WTC11 (cell line): ENCODE data around the gene LZTR1. TPM values are rescaled to one million over a fixed set of nuclear protein-coding genes. Genes with fewer than 3 reads are reported as not detected.

Source experiments
- ATAC-seq: fragments of 200-7000 bp; cut with Tn5 transposase; 2 replicates; pipeline ENCODE4 v1.10.0; 2021; ENCODE audit warnings: mild to moderate bottlenecking, moderate library complexity
- CTCF ChIA-PET: fragments of 300-600 bp; sonication (Branson Sonifier 250); formaldehyde crosslinking; loops from one replicate; lab custom pipeline; 2021; ENCODE audit warnings: antibody characterized with exemption; lab: Charles Lee
- POLR2A ChIA-PET: fragments of 350-600 bp; sonication (Branson Sonifier 250); formaldehyde crosslinking; loops from one replicate; lab custom pipeline; 2021; ENCODE audit warnings: antibody characterized with exemption; lab: Charles Lee
- DNase-seq: peaks from one replicate; pipeline ENCODE4 v3.0.0; 2021; ENCODE audit warnings: low spot score
- H3K27ac Mint-ChIP-seq: 2 replicates; pipeline ENCODE4 v1.8.0; 2021; ENCODE audit warnings: mixed read lengths
- H3K27me3 Mint-ChIP-seq: 2 replicates; pipeline ENCODE4 v1.8.0; 2021; ENCODE audit warnings: low read depth, mild to moderate bottlenecking, moderate library complexity, mixed read lengths
- H3K36me3 Mint-ChIP-seq: 2 replicates; pipeline ENCODE4 v1.8.0; 2021; ENCODE audit warnings: mixed read lengths
- H3K4me1 Mint-ChIP-seq: 2 replicates; pipeline ENCODE4 v1.8.0; 2022; ENCODE audit warnings: mixed read lengths
- H3K4me3 Mint-ChIP-seq: 2 replicates; pipeline ENCODE4 v1.8.0; 2021; ENCODE audit warnings: mild to moderate bottlenecking, moderate library complexity, mixed read lengths
- H3K9me3 Mint-ChIP-seq: 2 replicates; pipeline ENCODE4 v1.8.0; 2021; ENCODE audit warnings: mixed read lengths
- ATF1 ChIP-seq: sonication (generic); formaldehyde crosslinking; IDR thresholded peaks from 2 replicates; pipeline ENCODE4 v1.8.1; 2023; ENCODE audit warnings: mild to moderate bottlenecking, moderate library complexity, missing genetic modification reagents
- ETV6 ChIP-seq: sonication (generic); formaldehyde crosslinking; IDR thresholded peaks from 2 replicates; pipeline ENCODE4 v1.8.1; 2022; ENCODE audit warnings: mild to moderate bottlenecking, missing genetic modification reagents
- MXD4 ChIP-seq: fragments of 250-450 bp; sonication (Bioruptor Pico); IDR thresholded peaks from 2 replicates; pipeline ENCODE4 v1.8.0; 2021; ENCODE audit warnings: mild to moderate bottlenecking, moderate library complexity, borderline replicate concordance
- NFATC4 ChIP-seq: fragments of 250-450 bp; sonication (Bioruptor Pico); IDR thresholded peaks from 2 replicates; pipeline ENCODE4 v1.9.0; 2021; ENCODE audit warnings: mild to moderate bottlenecking
- NR3C1 ChIP-seq: sonication (generic); formaldehyde crosslinking; conservative IDR thresholded peaks from 2 replicates; pipeline ENCODE4 v1.8.1; 2023; ENCODE audit warnings: low read depth, mild to moderate bottlenecking, missing genetic modification reagents
- PRRX2 ChIP-seq: fragments of 250-450 bp; sonication (Bioruptor Pico); IDR thresholded peaks from 2 replicates; pipeline ENCODE4 v1.8.0; 2021; ENCODE audit warnings: mild to moderate bottlenecking
- total RNA-seq: library from RNA; stranded (reverse); gene quantifications from 3 replicates; pipeline ENCODE4 v1.2.3, GENCODE V29; 2021
- TF ChIP-seq, protein P1 (sequence below): sonication (generic); formaldehyde crosslinking; IDR thresholded peaks from 2 replicates; pipeline ENCODE4 v1.8.1; 2023; ENCODE audit warnings: mild to moderate bottlenecking, missing genetic modification reagents, borderline replicate concordance
- TF ChIP-seq, protein P2 (sequence below): sonication (generic); formaldehyde crosslinking; IDR thresholded peaks from 2 replicates; pipeline ENCODE4 v1.8.0; 2022; ENCODE audit warnings: mild to moderate bottlenecking, missing genetic modification reagents
- TF ChIP-seq, protein P3 (sequence below): sonication (generic); formaldehyde crosslinking; IDR thresholded peaks from 2 replicates; pipeline ENCODE4 v1.8.1; 2023; ENCODE audit warnings: mild to moderate bottlenecking, missing genetic modification reagents, moderate library complexity
- TF ChIP-seq, protein P4 (sequence below): sonication (generic); formaldehyde crosslinking; IDR thresholded peaks from 2 replicates; pipeline ENCODE4 v1.8.0; 2023; ENCODE audit warnings: missing genetic modification reagents, mild to moderate bottlenecking, borderline replicate concordance
- TF ChIP-seq, protein P5 (sequence below): sonication (generic); formaldehyde crosslinking; IDR thresholded peaks from 2 replicates; pipeline ENCODE4 v1.8.0; 2022; ENCODE audit warnings: mild to moderate bottlenecking, missing genetic modification reagents
- TF ChIP-seq, protein P6 (sequence below): sonication (generic); formaldehyde crosslinking; IDR thresholded peaks from 2 replicates; pipeline ENCODE4 v1.8.1; 2022; ENCODE audit warnings: missing genetic modification reagents, borderline replicate concordance
- TF ChIP-seq, protein P7 (sequence below): sonication (generic); formaldehyde crosslinking; conservative IDR thresholded peaks from 2 replicates; pipeline ENCODE4 v1.8.1; 2022; ENCODE audit warnings: mild to moderate bottlenecking, missing genetic modification reagents
- TF ChIP-seq, protein P8 (sequence below): sonication (generic); formaldehyde crosslinking; IDR thresholded peaks from 2 replicates; pipeline ENCODE4 v1.8.1; 2022; ENCODE audit warnings: low read depth, missing genetic modification reagents, borderline replicate concordance

The LZTR1 gene
- total RNA-seq, 1 experiment from 2014 or later = 38.3 TPM

DNA sequence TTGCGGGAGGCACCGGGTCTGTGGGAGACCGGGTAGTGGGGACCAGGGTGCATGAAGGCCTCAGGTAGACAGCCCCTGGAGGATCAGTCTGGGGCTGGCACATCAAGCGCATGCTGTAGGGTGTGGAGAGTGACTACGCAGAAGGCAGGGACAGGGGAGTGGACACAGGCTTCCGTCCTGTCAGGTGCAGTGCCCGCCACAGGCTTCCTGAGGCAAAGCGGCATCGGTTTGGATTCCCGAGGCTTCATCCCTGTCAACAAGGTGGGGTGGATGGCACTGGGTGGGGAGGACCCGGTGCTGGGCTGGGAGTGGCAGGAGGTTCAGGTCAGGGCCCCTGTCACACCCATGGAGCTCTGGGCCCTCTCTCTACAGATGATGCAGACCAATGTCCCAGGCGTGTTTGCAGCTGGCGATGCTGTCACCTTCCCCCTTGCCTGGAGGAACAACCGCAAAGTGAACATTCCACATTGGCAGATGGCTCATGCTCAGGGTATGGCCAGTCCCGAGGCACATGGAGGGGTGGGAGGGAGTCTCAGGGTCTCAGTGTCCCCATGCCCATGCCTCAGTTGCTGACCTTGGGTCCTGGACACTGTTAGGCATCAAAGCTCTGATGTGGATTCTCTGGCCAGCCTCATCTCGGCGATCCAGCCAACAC lies 4.5 kb upstream of the LZTR1 start (continued):
- TF ChIP-seq, protein P1, sequence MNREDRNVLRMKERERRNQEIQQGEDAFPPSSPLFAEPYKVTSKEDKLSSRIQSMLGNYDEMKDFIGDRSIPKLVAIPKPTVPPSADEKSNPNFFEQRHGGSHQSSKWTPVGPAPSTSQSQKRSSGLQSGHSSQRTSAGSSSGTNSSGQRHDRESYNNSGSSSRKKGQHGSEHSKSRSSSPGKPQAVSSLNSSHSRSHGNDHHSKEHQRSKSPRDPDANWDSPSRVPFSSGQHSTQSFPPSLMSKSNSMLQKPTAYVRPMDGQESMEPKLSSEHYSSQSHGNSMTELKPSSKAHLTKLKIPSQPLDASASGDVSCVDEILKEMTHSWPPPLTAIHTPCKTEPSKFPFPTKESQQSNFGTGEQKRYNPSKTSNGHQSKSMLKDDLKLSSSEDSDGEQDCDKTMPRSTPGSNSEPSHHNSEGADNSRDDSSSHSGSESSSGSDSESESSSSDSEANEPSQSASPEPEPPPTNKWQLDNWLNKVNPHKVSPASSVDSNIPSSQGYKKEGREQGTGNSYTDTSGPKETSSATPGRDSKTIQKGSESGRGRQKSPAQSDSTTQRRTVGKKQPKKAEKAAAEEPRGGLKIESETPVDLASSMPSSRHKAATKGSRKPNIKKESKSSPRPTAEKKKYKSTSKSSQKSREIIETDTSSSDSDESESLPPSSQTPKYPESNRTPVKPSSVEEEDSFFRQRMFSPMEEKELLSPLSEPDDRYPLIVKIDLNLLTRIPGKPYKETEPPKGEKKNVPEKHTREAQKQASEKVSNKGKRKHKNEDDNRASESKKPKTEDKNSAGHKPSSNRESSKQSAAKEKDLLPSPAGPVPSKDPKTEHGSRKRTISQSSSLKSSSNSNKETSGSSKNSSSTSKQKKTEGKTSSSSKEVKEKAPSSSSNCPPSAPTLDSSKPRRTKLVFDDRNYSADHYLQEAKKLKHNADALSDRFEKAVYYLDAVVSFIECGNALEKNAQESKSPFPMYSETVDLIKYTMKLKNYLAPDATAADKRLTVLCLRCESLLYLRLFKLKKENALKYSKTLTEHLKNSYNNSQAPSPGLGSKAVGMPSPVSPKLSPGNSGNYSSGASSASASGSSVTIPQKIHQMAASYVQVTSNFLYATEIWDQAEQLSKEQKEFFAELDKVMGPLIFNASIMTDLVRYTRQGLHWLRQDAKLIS (CRISPR knock-in tag) = no peak
- TF ChIP-seq, protein P2, sequence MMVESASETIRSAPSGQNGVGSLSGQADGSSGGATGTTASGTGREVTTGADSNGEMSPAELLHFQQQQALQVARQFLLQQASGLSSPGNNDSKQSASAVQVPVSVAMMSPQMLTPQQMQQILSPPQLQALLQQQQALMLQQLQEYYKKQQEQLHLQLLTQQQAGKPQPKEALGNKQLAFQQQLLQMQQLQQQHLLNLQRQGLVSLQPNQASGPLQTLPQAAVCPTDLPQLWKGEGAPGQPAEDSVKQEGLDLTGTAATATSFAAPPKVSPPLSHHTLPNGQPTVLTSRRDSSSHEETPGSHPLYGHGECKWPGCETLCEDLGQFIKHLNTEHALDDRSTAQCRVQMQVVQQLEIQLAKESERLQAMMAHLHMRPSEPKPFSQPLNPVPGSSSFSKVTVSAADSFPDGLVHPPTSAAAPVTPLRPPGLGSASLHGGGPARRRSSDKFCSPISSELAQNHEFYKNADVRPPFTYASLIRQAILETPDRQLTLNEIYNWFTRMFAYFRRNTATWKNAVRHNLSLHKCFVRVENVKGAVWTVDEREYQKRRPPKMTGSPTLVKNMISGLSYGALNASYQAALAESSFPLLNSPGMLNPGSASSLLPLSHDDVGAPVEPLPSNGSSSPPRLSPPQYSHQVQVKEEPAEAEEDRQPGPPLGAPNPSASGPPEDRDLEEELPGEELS = no peak
- TF ChIP-seq ATF1 (CRISPR knock-in tag) = no peak
- TF ChIP-seq, protein P3, sequence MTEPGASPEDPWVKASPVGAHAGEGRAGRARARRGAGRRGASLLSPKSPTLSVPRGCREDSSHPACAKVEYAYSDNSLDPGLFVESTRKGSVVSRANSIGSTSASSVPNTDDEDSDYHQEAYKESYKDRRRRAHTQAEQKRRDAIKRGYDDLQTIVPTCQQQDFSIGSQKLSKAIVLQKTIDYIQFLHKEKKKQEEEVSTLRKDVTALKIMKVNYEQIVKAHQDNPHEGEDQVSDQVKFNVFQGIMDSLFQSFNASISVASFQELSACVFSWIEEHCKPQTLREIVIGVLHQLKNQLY (CRISPR knock-in tag) = no peak
- TF ChIP-seq, protein P4, sequence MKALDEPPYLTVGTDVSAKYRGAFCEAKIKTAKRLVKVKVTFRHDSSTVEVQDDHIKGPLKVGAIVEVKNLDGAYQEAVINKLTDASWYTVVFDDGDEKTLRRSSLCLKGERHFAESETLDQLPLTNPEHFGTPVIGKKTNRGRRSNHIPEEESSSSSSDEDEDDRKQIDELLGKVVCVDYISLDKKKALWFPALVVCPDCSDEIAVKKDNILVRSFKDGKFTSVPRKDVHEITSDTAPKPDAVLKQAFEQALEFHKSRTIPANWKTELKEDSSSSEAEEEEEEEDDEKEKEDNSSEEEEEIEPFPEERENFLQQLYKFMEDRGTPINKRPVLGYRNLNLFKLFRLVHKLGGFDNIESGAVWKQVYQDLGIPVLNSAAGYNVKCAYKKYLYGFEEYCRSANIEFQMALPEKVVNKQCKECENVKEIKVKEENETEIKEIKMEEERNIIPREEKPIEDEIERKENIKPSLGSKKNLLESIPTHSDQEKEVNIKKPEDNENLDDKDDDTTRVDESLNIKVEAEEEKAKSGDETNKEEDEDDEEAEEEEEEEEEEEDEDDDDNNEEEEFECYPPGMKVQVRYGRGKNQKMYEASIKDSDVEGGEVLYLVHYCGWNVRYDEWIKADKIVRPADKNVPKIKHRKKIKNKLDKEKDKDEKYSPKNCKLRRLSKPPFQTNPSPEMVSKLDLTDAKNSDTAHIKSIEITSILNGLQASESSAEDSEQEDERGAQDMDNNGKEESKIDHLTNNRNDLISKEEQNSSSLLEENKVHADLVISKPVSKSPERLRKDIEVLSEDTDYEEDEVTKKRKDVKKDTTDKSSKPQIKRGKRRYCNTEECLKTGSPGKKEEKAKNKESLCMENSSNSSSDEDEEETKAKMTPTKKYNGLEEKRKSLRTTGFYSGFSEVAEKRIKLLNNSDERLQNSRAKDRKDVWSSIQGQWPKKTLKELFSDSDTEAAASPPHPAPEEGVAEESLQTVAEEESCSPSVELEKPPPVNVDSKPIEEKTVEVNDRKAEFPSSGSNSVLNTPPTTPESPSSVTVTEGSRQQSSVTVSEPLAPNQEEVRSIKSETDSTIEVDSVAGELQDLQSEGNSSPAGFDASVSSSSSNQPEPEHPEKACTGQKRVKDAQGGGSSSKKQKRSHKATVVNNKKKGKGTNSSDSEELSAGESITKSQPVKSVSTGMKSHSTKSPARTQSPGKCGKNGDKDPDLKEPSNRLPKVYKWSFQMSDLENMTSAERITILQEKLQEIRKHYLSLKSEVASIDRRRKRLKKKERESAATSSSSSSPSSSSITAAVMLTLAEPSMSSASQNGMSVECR (CRISPR knock-in tag) = no peak
- TF ChIP-seq, protein P5, sequence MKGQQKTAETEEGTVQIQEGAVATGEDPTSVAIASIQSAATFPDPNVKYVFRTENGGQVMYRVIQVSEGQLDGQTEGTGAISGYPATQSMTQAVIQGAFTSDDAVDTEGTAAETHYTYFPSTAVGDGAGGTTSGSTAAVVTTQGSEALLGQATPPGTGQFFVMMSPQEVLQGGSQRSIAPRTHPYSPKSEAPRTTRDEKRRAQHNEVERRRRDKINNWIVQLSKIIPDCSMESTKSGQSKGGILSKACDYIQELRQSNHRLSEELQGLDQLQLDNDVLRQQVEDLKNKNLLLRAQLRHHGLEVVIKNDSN = no peak
- TF ChIP-seq NR3C1 (CRISPR knock-in tag) = no peak
- TF ChIP-seq, protein P6, sequence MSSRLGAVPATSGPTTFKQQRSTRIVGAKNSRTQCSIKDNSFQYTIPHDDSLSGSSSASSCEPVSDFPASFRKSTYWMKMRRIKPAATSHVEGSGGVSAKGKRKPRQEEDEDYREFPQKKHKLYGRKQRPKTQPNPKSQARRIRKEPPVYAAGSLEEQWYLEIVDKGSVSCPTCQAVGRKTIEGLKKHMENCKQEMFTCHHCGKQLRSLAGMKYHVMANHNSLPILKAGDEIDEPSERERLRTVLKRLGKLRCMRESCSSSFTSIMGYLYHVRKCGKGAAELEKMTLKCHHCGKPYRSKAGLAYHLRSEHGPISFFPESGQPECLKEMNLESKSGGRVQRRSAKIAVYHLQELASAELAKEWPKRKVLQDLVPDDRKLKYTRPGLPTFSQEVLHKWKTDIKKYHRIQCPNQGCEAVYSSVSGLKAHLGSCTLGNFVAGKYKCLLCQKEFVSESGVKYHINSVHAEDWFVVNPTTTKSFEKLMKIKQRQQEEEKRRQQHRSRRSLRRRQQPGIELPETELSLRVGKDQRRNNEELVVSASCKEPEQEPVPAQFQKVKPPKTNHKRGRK (CRISPR knock-in tag) = no peak
- TF ChIP-seq ETV6 (CRISPR knock-in tag) = no peak
- no peak for TF ChIP-seq NFATC4 (CRISPR knock-in tag)

DNA sequence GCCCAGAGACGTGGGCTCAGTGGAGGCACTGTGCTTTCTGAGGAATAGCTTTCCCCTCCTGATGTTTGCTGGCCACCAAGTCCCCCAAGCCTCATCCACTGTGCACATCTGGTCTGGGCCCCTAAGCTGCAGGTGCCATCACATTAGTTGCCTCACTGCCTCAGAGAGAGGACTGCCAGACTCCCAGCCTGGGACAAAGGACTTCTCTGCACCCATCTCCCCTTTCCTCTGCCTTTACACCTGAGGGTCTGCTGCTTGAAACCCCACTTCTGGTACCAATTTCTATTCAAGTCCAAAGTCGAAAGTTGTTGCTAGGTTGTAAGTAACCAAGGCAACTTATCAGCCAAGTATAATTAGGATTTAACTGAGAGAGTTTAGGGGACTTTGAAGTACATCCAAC lies 3.7 kb upstream of the LZTR1 start:
- no peak overlapping the region for H3K27ac Mint-ChIP-seq
- ChIA-PET CTCF (interaction anchor here (1.0 to 4.7 kb wide), 2 partner anchors 22 to 93 kb away, joined by 3 to 14 read pairs; no protein-coding TSS in a partner anchor), POLR2A (no interaction called here)
- peaks cover 30% of the 10 kb centered on the region for H3K4me1 Mint-ChIP-seq
- DNase-seq (no peak), ATAC-seq (no peak)
- H3K9me3 Mint-ChIP-seq = peaks cover 12% of the 10 kb centered on the region
- H3K4me3 Mint-ChIP-seq = no peak overlapping the region
- peaks cover 10% of the 10 kb centered on the region; the same call in 1 of the 2 replicates for H3K36me3 Mint-ChIP-seq
- H3K27me3 Mint-ChIP-seq = peaks cover 39% of the 10 kb centered on the region
- TF ChIP-seq, protein P7, sequence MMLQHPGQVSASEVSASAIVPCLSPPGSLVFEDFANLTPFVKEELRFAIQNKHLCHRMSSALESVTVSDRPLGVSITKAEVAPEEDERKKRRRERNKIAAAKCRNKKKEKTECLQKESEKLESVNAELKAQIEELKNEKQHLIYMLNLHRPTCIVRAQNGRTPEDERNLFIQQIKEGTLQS (CRISPR knock-in tag) = no peak
- TF ChIP-seq PRRX2 (CRISPR knock-in tag) (no peak), MXD4 (no peak)
- TF ChIP-seq, protein P8, sequence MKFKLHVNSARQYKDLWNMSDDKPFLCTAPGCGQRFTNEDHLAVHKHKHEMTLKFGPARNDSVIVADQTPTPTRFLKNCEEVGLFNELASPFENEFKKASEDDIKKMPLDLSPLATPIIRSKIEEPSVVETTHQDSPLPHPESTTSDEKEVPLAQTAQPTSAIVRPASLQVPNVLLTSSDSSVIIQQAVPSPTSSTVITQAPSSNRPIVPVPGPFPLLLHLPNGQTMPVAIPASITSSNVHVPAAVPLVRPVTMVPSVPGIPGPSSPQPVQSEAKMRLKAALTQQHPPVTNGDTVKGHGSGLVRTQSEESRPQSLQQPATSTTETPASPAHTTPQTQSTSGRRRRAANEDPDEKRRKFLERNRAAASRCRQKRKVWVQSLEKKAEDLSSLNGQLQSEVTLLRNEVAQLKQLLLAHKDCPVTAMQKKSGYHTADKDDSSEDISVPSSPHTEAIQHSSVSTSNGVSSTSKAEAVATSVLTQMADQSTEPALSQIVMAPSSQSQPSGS (CRISPR knock-in tag) = no peak
- TF ChIP-seq, protein P6 (CRISPR knock-in tag) = no peak
